Liver (tissue), 9 donors: Measurements from ENCODE around the gene ARMS2. TPM values are rescaled to one million over a fixed set of nuclear protein-coding genes. Genes with fewer than 3 reads are reported as not detected.

Source experiments
- DNase-seq: peaks from one replicate; pipeline ENCODE4 v3.0.0-alpha.2; 2017; ENCODE audit warnings: low spot score
- H3K27ac ChIP-seq, 2 donors: one replicate each; pipeline ENCODE4 v1.7.0; 2013; ENCODE audit warnings: inconsistent platforms in 2 of 2, low read length in 2 of 2, control low read depth in 1 of 2, low read depth in 1 of 2, mild to moderate bottlenecking in 1 of 2
- H3K27me3 ChIP-seq, 4 donors: one replicate each; pipeline versions ENCODE4 v1.6.1 to v1.7.0; 2013; ENCODE audit warnings: low read length in 3 of 4, inconsistent platforms in 1 of 4, mild to moderate bottlenecking in 1 of 4, moderate library complexity in 1 of 4; ENCODE audit not compliant: control insufficient read depth in 4 of 4, insufficient read depth in 4 of 4
- H3K36me3 ChIP-seq, 4 donors: one replicate each; pipeline versions ENCODE4 v1.6.1 to v1.7.0; 2013; ENCODE audit warnings: low read length in 3 of 4, mild to moderate bottlenecking in 3 of 4, low read depth in 1 of 4, moderate library complexity in 1 of 4; ENCODE audit not compliant: control insufficient read depth in 4 of 4, insufficient read depth in 3 of 4
- H3K4me1 ChIP-seq, 4 donors: one replicate each; pipeline versions ENCODE4 v1.6.1 to v1.7.0; 2013; ENCODE audit warnings: low read length in 3 of 4, mild to moderate bottlenecking in 3 of 4, moderate library complexity in 1 of 4; ENCODE audit not compliant: control insufficient read depth in 4 of 4, insufficient read depth in 4 of 4
- H3K4me3 ChIP-seq, 3 donors: one replicate each; pipeline versions ENCODE4 v1.6.1 to v1.7.0; 2013; ENCODE audit warnings: low read length in 3 of 3, control low read depth in 1 of 3, low read depth in 1 of 3, mild to moderate bottlenecking in 1 of 3
- H3K9ac ChIP-seq, 2 donors: one replicate each; pipeline ENCODE4 v1.7.0; 2013; ENCODE audit warnings: low read length in 2 of 2, mild to moderate bottlenecking in 2 of 2, moderate library complexity in 2 of 2, control low read depth in 1 of 2, low read depth in 1 of 2
- H3K9me3 ChIP-seq, 4 donors: one replicate each; pipeline versions ENCODE4 v1.6.1 to v1.7.0; 2013; ENCODE audit warnings: low read length in 3 of 4; ENCODE audit not compliant: control insufficient read depth in 4 of 4
- ATF3 ChIP-seq: IDR thresholded peaks from 2 replicates; pipeline ENCODE4 v1.6.1; 2016; ENCODE audit warnings: antibody characterized with exemption
- FOXA1 ChIP-seq: IDR thresholded peaks from 2 replicates; pipeline ENCODE4 v1.6.1; 2016; ENCODE audit warnings: antibody characterized with exemption
- GABPA ChIP-seq, 2 donors: IDR thresholded peaks in 1 of 2; conservative IDR thresholded peaks in 1 of 2; 2 replicates each; pipeline ENCODE4 v1.6.1; 2016; ENCODE audit warnings: antibody characterized with exemption in 2 of 2, mild to moderate bottlenecking in 1 of 2, moderate library complexity in 1 of 2
- HNF4G ChIP-seq: IDR thresholded peaks from 2 replicates; pipeline ENCODE4 v1.6.1; 2016; ENCODE audit warnings: antibody characterized with exemption
- NR2F2 ChIP-seq: IDR thresholded peaks from 2 replicates; pipeline ENCODE4 v1.6.1; 2016; ENCODE audit warnings: antibody characterized with exemption
- RAD21 ChIP-seq, 2 donors: IDR thresholded peaks; 2 replicates each; pipeline ENCODE4 v1.6.1; 2016; ENCODE audit warnings: antibody characterized with exemption in 2 of 2, mild to moderate bottlenecking in 2 of 2
- SP1 ChIP-seq: IDR thresholded peaks from 2 replicates; pipeline ENCODE4 v1.6.1; 2018; ENCODE audit warnings: antibody characterized with exemption, mild to moderate bottlenecking
- TAF1 ChIP-seq: conservative IDR thresholded peaks from 2 replicates; pipeline ENCODE4 v1.6.1; 2016; ENCODE audit warnings: antibody characterized with exemption, mild to moderate bottlenecking
- YY1 ChIP-seq: IDR thresholded peaks from 2 replicates; pipeline ENCODE4 v1.6.1; 2016; ENCODE audit warnings: antibody characterized with exemption, mild to moderate bottlenecking
- WGBS: extraction: QIAGEN DNeasy Blood & Tissue Kit; methylation state at CpG from one replicate; pipeline ENCODE4 v1.1.7; 2013; 5-methylcytosine and 5-hydroxymethylcytosine counted together
- polyA plus RNA-seq, 2 donors: library from polyadenylated mRNA; stranded (reverse) in 1 of 2; unstranded in 1 of 2; fragments of 200-250 nt in 1 of 2; fragments of >200 nt in 1 of 2; fragmentation: Nextera tagmentation in 1 of 2; extraction: Ambion mirVana in 1 of 2; gene quantifications; one replicate each; pipeline versions ENCODE4 v1.2.1 to v1.2.3, GENCODE V29; 2013 to 2015
- total RNA-seq, 2 donors: library from RNA; depleted of rRNA; stranded (reverse); fragments of >200 nt; gene quantifications; one replicate each; pipeline ENCODE4 v1.2.3, GENCODE V29; 2014
- TF ChIP-seq, protein P1 (sequence below): fragments of 150-350 bp; IDR thresholded peaks from 2 replicates; pipeline ENCODE4 v1.5.1; 2017; ENCODE audit warnings: improper control_type of control experiment, low read depth, low read length; ENCODE audit not compliant: missing input control
- TF ChIP-seq, protein P2 (sequence below): IDR thresholded peaks from 2 replicates; pipeline ENCODE4 v1.6.1; 2016; ENCODE audit warnings: antibody characterized with exemption
- TF ChIP-seq, protein P3 (sequence below): IDR thresholded peaks from 2 replicates; pipeline ENCODE4 v1.6.1; 2016; ENCODE audit warnings: antibody characterized with exemption, mild to moderate bottlenecking
- donor health status: healthy.
- donor health status: healthy.
- donor health status: healthy.
- donor health status: healthy.
- donor health status: healthy.

ARMS2 gene
- total and polyA plus RNA-seq, 4 donors = 0.17 TPM; not detected in 3

GRCh38 chr10:122493761-122494160, 39.3 kb downstream of the ARMS2 start (continued):
- TF ChIP-seq, protein P1, sequence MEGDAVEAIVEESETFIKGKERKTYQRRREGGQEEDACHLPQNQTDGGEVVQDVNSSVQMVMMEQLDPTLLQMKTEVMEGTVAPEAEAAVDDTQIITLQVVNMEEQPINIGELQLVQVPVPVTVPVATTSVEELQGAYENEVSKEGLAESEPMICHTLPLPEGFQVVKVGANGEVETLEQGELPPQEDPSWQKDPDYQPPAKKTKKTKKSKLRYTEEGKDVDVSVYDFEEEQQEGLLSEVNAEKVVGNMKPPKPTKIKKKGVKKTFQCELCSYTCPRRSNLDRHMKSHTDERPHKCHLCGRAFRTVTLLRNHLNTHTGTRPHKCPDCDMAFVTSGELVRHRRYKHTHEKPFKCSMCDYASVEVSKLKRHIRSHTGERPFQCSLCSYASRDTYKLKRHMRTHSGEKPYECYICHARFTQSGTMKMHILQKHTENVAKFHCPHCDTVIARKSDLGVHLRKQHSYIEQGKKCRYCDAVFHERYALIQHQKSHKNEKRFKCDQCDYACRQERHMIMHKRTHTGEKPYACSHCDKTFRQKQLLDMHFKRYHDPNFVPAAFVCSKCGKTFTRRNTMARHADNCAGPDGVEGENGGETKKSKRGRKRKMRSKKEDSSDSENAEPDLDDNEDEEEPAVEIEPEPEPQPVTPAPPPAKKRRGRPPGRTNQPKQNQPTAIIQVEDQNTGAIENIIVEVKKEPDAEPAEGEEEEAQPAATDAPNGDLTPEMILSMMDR = no peak
- no peak for TF ChIP-seq RAD21 (IDR thresholded peaks at IDR 0.05)

DNA sequence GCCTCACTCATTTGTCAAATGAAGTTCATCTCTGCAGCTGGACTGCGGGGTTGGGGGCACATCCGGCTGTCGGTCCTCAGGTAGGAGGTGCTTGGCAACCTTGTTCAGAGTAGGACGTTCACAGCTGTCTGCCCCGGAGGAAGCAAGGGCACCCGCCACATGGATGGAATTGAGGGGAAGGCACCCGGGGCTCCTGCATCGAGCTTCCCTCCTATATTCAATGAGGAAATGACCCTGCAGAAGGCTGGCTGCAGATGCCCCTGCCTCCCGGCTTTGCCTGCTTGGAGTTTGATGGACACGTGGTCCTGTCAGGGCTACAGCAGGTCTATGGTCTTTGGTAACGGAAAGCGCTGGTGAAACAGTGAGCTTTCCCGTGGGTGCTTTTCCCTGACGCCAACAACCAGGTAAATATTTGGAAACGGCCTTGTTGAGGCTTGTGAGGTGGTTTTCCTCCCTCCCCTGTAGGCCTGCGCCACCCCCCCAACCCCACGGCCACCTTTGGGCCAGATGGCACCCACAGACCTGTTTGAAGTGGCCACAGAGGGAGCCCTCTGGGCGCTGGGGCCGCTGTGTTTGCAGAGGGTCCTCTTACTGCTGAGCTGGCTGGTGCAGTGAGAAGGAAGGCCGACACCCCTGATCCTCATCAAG, 39.8 kb downstream of the ARMS2 start:
- WGBS = 89% methylated on average over 20 of the region's 20 CpGs
- H3K4me3 ChIP-seq = no peak overlapping the region
- DNase-seq = no peak
- H3K9ac ChIP-seq = no peak overlapping the region
- H3K27ac ChIP-seq = no peak overlapping the region
- TF ChIP-seq, protein P2, sequence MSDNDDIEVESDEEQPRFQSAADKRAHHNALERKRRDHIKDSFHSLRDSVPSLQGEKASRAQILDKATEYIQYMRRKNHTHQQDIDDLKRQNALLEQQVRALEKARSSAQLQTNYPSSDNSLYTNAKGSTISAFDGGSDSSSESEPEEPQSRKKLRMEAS = no peak
- TF ChIP-seq NR2F2 = peak; percentile 10
- TF ChIP-seq, protein P3, sequence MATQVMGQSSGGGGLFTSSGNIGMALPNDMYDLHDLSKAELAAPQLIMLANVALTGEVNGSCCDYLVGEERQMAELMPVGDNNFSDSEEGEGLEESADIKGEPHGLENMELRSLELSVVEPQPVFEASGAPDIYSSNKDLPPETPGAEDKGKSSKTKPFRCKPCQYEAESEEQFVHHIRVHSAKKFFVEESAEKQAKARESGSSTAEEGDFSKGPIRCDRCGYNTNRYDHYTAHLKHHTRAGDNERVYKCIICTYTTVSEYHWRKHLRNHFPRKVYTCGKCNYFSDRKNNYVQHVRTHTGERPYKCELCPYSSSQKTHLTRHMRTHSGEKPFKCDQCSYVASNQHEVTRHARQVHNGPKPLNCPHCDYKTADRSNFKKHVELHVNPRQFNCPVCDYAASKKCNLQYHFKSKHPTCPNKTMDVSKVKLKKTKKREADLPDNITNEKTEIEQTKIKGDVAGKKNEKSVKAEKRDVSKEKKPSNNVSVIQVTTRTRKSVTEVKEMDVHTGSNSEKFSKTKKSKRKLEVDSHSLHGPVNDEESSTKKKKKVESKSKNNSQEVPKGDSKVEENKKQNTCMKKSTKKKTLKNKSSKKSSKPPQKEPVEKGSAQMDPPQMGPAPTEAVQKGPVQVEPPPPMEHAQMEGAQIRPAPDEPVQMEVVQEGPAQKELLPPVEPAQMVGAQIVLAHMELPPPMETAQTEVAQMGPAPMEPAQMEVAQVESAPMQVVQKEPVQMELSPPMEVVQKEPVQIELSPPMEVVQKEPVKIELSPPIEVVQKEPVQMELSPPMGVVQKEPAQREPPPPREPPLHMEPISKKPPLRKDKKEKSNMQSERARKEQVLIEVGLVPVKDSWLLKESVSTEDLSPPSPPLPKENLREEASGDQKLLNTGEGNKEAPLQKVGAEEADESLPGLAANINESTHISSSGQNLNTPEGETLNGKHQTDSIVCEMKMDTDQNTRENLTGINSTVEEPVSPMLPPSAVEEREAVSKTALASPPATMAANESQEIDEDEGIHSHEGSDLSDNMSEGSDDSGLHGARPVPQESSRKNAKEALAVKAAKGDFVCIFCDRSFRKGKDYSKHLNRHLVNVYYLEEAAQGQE = no peak
- TF ChIP-seq ATF3 = no peak
- no peak for TF ChIP-seq SP1
- H3K4me1 ChIP-seq = peaks cover 0 to 3% (median 0%) of the 10 kb centered on the region in 4 donors
- H3K27me3 ChIP-seq = no peaks in the 10 kb centered on the region
- no peaks in the 10 kb centered on the region for H3K9me3 ChIP-seq
- H3K36me3 ChIP-seq = peaks cover 0 to 12% (median 4%) of the 10 kb centered on the region in 4 donors

DNA sequence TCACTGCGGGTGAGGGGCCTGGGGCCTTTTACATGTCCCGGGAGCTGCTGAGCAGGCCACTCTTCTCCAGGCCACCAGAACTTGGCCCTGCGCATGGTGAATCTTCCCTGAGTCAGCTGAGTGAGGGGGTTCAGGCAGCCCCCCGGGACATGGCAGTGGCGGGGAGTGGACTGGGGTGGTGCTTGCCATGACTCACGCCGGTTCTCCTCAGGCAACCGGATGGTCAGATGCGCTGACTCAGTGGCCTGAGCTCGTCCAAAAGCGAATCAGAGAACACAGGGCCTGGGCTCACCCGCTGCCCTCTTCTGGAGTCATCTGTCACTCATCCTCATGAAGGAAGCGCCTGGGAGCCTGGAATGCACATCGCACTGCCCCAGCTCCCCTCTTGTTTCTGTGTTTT, 40.4 kb downstream of the ARMS2 start:
- Histone ChIP-seq H3K9me3 (no peaks in the 10 kb centered on the region), H3K4me3 (no peak overlapping the region), H3K9ac (no peak overlapping the region), H3K27ac (no peak overlapping the region), H3K27me3 (no peaks in the 10 kb centered on the region), H3K4me1 (peaks cover 0 to 6% (median 0%) of the 10 kb centered on the region in 4 donors), H3K36me3 (peaks cover 0 to 8% (median 4%) of the 10 kb centered on the region in 4 donors)
- no peak for TF ChIP-seq HNF4G
- TF ChIP-seq FOXA1 = no peak
- TF ChIP-seq GABPA (IDR thresholded peaks at IDR 0.05 in 1 of 2, conservative IDR thresholded peaks at IDR 0.05 in 1 of 2) = no peak
- TF ChIP-seq, protein P3 = no peak
- TF ChIP-seq TAF1 = no peak
- no peak for TF ChIP-seq YY1
- no peak for DNase-seq
- 96% methylated on average over 14 of the region's 14 CpGs for WGBS
